Kidney epithelial cell (primary cell): ENCODE results near the gene CARS1. TPM values are rescaled to one million over a fixed set of nuclear protein-coding genes. Genes with fewer than 3 reads are reported as not detected.

Source experiments
- DNase-seq: peaks from one replicate; pipeline ENCODE4 v3.0.0-alpha.2; 2010; ENCODE audit warnings: low read depth
- H3K27me3 ChIP-seq: 2 replicates; pipeline ENCODE4 v1.6.0; 2011; ENCODE audit warnings: low read length; ENCODE audit not compliant: control insufficient read depth, insufficient read depth
- H3K36me3 ChIP-seq: 2 replicates; pipeline ENCODE4 v1.5.1; 2011; ENCODE audit warnings: low read length; ENCODE audit not compliant: control insufficient read depth, insufficient read depth
- H3K4me3 ChIP-seq: 2 replicates; pipeline ENCODE4 v1.5.1; 2011; ENCODE audit warnings: low read depth, mild to moderate bottlenecking, control low read depth, low read length
- total RNA-seq: library from RNA; depleted of rRNA; stranded (reverse); fragments of >200 nt; gene quantifications from 2 replicates; pipeline ENCODE4 v1.2.3, GENCODE V29; 2015
- TF ChIP-seq, protein P1 (sequence below): IDR thresholded peaks from 2 replicates; pipeline ENCODE4 v1.5.1; 2011; ENCODE audit warnings: mild to moderate bottlenecking, moderate library complexity, low read length, control low read depth, inconsistent platforms; ENCODE audit not compliant: insufficient read depth, poor library complexity, severe bottlenecking

Gene CARS1
- total RNA-seq, 1 donor from 2014 or later: 98.3 TPM

DNA sequence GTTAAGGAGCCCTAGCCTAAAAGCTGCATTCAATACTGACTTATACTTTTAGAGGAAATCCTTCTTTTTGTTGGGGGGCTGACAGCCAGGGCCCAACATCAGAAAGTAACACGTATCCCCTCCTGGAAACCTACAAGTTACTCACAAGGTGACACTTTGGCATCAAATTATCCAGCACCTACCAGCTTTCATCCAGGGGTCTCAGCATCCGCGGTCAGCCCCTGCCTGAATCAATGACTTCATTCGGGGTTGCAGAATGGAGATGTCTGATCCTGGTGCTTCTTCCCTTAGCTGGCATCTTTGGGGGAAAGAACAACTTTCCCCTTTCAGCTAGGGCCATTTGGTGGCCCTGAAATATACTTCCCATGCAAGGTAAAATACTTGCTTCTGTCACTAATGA lies 59.8 kb downstream of the CARS1 start:
- Histone ChIP-seq H3K27me3 (no peaks in the 10 kb centered on the region), H3K36me3 (no peaks in the 10 kb centered on the region), H3K4me3 (no peak overlapping the region)
- TF ChIP-seq, protein P1, sequence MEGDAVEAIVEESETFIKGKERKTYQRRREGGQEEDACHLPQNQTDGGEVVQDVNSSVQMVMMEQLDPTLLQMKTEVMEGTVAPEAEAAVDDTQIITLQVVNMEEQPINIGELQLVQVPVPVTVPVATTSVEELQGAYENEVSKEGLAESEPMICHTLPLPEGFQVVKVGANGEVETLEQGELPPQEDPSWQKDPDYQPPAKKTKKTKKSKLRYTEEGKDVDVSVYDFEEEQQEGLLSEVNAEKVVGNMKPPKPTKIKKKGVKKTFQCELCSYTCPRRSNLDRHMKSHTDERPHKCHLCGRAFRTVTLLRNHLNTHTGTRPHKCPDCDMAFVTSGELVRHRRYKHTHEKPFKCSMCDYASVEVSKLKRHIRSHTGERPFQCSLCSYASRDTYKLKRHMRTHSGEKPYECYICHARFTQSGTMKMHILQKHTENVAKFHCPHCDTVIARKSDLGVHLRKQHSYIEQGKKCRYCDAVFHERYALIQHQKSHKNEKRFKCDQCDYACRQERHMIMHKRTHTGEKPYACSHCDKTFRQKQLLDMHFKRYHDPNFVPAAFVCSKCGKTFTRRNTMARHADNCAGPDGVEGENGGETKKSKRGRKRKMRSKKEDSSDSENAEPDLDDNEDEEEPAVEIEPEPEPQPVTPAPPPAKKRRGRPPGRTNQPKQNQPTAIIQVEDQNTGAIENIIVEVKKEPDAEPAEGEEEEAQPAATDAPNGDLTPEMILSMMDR: no peak
- DNase-seq: no peak

DNA sequence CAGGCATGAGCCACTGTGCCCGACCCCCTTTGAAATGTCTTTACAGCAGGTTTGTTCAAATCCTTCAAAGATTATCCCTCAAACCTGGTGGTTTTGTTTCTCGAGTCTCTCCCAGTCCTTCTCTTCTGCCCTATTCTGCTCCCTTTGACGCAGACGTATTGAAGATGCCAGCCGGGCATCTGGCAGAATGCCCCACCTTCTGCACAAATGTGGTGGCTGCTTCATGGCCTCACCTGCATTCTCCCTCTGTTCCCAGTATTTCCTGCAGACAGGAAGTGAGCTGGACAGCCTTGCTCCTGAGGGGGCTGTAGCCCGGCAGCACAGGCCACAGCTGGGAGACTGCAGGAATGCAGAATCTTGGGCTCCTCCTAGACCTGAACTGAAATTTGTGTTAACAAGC lies 60.2 kb downstream of the CARS1 start:
- H3K36me3 ChIP-seq: no peaks in the 10 kb centered on the region
- no peak for DNase-seq
- H3K4me3 ChIP-seq: no peak overlapping the region
- H3K27me3 ChIP-seq: no peaks in the 10 kb centered on the region
- TF ChIP-seq, protein P1: no peak

DNA sequence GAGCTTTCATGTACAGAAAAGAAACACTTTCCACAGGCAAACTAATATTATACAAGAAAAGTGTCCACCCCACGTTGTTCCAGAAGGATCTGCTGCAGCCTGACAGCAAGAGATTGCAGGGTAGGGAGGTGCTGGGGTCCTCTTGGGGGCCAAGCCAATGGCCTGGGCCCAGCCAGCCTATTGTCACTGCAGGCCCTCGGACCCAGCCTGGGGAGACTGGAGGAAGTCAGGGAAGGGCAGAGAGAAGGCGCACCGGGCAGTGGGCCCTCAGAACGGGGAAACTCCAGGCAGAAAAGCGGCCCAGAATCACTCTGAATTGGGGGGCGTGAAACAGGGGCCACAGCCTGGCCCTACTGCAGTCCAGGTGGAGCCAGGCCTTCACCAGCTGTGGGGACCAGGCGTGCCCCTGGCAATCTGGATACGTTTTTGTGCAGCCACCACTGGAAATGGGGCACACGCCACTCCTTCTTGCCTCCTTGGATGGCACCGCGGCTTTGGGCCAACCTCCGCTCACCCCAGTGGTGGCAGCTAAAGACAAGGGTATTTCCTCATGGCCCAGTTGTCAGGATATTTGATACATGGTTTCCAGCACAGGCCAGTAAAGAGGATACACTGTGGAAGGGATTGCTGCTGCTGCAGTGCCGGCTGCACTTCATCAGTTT lies 61.2 kb downstream of the CARS1 start:
- H3K4me3 ChIP-seq: no peak overlapping the region
- no peak for DNase-seq
- no peaks in the 10 kb centered on the region for H3K36me3 ChIP-seq
- no peaks in the 10 kb centered on the region for H3K27me3 ChIP-seq
- TF ChIP-seq, protein P1: no peak

DNA sequence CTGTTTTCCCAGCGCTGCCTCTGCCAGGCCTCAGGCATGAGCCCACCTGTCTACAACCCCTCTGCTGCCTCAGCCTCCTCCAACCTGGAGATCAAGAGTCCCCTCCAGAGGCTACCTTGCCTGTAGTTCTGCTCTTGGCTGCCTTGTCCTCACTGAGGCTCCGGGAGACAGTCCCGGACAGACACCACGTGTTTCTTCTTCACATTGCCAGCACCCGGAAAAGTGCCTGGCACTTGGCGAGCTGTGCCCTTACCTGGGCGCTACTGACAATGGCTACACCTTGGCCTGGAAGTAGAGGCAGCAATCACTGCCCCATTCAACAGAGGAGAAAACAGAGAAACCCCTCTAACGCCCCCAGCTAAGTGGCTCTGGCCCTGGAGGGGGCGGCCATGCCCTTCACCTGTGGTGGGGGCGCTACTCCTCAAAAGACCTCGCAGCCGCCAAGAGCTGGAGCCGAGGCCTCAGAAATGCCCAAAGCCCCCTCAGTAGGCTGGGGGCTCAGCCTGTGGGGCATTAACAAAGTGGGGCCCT lies 62.1 kb downstream of the CARS1 start:
- H3K27me3 ChIP-seq: no peaks in the 10 kb centered on the region
- H3K4me3 ChIP-seq: no peak overlapping the region
- no peaks in the 10 kb centered on the region for H3K36me3 ChIP-seq
- TF ChIP-seq, protein P1: no peak
- no peak for DNase-seq

DNA sequence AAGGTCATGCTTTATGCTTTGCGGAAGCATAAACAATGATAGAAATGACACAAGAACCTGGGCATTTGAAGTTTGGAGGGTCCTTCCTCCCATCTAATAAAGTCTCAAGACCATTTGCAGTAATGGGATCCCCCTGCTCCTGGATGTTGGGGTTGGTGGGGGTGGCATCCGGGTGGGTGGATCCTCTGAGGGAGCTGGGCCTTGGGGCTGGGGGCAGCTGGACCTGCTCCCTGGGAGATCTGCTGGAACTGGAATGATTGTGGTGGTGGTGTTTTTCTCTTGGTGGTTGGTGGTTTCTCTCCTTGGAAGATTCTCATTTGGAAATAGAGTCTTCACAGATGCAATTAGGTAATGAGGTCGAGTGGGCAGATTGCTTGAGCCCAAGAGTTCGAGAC lies 62.9 kb downstream of the CARS1 start:
- no peaks in the 10 kb centered on the region for H3K36me3 ChIP-seq
- H3K27me3 ChIP-seq: no peaks in the 10 kb centered on the region
- TF ChIP-seq, protein P1: no peak
- no peak overlapping the region for H3K4me3 ChIP-seq
- no peak for DNase-seq

DNA sequence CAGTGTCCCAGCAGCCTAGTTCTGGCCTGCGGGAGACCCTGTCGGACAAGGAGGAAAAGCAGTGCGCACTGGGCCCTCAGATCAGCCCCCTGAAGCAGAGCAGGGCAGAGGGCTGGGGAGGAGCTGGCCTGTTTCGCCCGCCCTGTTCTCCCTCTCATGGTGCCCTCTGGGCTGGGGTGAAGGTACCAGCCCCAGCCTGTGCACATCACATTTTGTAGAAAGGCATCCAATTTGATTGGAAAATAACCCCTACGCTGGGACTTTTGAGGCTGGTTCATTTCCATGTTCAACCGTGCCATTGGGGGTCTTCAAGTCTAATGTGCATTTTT lies 64.3 kb downstream of the CARS1 start:
- no peaks in the 10 kb centered on the region for H3K27me3 ChIP-seq
- no peaks in the 10 kb centered on the region for H3K36me3 ChIP-seq
- peak overlapping the region; percentile 76 for H3K4me3 ChIP-seq
- TF ChIP-seq, protein P1: no peak
- no peak for DNase-seq
